ENCODE data around the gene CYSRT1.

CYSRT1 gene

DNA sequence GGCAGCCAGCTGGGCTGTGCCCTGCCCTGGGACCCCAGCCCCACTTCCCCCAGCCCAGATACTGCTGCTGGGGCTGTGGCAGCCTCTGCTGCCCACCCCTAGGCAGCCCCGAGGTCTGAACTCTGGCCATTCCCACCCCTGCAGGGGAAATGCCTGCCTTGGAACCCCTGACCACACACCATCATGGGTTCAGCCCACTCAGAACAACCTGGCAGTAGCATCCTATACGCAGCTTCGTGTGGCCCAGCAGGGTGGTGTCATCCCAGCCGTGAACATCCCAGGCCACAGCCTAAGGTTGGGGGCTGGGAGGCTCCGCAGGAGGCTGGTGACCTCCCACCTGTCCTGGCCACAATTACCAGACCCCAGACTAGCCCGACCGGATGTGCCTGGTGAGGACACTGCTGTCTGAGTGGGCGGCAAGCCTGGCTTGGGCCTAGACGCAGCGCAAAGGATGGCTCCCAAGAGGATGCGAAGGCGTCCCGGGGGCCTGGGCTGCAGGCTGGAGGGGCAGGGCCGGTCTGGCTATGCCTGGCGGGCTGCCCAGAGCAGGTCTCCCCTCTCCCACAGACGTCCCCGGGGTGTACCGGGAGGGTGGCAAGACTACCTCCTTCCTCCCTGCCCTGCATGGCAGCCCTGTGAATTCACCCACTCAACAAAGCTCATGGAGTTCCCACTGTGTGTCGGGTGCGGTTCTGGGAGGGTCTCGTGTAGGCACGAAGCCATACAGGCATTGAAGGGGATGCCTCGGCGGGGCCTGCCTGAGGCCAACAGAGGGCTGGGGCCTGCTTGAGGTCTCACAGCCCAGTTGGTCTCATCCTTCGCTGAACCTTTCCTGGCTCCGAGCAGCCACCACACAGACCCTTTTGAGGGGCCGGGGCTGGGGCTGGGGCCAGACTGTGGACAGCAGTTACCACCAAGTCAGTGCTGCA lies 4.3 kb downstream of the CYSRT1 start:
- no peaks in the 10 kb centered on the region for H3K27me3 ChIP-seq (replicated peaks)
- in situ Hi-C loops (cut with HindIII; ENCODE audit: low pct_ligation_motif_present, low sequenced_read_pairs): no loop called here
- no peaks in the 10 kb centered on the region for H3K36me3 ChIP-seq (replicated peaks)
- no peak overlapping the region for H3K27ac ChIP-seq
- no peak for DNase-seq
- TF ChIP-seq CTCF (IDR thresholded peaks at IDR 0.05; ENCODE audit: low read depth, low read length, missing control alignments): no peak
- no peak overlapping the region for H3K4me3 ChIP-seq (ENCODE audit: low read depth, low read length)

DNA sequence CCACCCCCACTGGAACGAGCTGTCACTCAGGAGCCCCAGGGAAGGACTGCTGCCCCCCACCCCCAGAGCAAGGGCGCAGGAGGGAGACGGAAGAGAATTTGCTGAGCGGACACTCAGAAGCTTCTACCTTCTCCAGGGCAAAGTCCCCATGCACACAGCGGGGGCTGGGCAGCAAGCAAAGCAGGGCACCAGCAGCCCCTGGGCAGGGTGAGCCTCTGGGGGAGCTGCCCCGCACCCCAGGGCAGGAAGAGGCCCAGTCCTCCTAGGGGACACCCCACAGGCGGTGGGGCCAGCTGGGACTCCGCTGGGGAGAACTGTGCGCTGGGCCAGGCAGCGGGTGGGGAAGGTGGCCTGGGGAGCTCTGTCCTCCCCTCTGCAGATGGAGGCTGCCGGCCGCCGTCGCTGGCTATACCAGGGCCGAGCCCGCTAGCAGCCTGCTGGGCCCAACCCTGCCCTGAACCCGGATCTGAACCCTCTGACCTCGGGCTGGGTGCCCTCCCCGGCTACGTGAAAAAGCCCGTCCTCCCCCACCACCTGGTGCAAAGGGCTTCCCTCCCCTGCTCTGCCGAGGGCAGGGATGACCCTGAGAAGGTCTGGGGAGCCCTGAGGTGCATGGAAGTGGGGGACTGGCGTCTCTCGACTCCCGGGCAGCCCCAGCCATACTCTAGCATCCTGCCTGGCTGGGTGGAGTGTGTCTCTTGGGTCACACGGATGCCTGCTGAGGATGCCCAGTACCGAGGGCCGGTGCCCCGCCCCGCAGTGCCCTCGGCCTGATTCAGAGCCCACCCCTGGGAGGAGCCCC lies 5.1 kb downstream of the CYSRT1 start:
- in situ Hi-C loops (cut with HindIII; ENCODE audit: low pct_ligation_motif_present, low sequenced_read_pairs): no loop called here
- Histone ChIP-seq H3K27ac (no peak overlapping the region), H3K27me3 (replicated peaks) (no peaks in the 10 kb centered on the region), H3K4me3 (ENCODE audit: low read depth, low read length) (no peak overlapping the region), H3K36me3 (replicated peaks) (no peaks in the 10 kb centered on the region)
- TF ChIP-seq CTCF (IDR thresholded peaks at IDR 0.05; ENCODE audit: low read depth, low read length, missing control alignments): no peak
- DNase-seq: no peak

DNA sequence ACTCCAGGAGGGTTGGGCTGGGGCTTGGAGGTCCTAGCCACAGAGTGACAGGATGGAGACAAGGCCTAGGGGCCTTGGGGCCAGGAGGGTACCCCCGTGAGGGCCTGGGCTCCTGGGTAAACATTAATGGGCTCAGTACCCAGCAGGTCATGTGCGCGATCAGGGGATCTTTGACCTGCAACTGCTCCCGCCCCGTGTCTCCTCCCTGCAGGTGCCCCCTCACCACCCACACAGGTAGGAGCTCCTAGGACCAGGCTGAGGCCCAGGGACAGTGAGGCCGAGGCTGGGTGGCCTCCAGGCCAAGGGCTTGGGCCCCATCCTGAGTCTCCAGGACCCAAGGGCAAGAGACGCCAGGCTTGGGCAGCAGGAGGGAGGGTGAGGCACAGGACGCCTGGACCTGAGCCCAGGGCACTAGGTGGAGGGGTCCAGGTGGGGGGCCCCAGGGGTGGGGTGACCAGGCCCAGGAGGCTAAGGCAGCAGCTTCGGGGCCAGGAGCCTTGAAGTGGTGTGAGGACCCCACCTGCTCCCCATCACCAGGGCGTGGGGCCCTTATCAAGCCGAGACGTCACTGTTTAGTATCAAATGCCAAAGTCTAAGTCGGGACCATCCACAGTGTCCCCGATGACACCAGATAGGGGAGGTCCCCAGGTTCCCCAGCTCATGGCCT lies 5.9 kb downstream of the CYSRT1 start, which contains the start of gene SLC34A3:
TSS of gene SLC34A3 (plus strand) at position 197 of the 667 bp plus-strand sequence. CDS start 802 bp downstream, outside the sequence.
- in situ Hi-C loops (cut with HindIII; ENCODE audit: low pct_ligation_motif_present, low sequenced_read_pairs): no loop called here
- no peak for DNase-seq

DNA sequence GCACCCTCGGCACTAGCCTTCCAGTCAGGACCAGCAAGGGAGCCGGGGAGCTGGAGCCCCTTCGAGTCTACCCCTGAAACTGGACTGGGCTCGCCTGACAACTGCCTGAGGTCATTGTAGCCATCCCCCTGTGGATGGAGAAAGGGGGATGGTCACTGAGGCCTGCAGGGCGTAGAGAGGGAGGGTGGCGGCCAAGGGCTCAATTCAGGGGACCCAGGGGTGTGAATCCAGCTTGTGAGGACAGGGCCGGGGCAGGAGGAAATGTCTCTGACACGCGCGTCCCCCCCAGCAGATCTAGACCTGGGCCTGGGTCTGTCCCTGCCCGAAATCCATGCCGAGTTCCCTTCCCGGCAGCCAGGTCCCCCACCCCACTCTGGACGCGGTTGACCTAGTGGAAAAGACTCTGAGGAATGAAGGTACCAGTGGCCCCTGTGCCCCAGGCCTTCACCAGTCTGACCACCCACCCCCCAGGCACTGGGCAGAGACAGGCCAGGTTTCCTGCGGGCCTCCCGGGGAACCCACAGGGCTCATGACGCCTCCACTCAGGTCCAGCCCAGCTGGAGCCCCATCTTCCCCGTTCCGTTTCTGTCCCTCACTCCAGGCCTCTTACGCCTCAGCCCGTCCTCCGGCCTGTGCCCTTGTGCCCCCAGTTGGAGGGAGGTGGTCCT lies 6.5 kb downstream of the CYSRT1 start:
- Histone ChIP-seq H3K4me3 (ENCODE audit: low read depth, low read length) (no peak overlapping the region), H3K27ac (no peak overlapping the region), H3K36me3 (replicated peaks) (no peaks in the 10 kb centered on the region), H3K27me3 (replicated peaks) (no peaks in the 10 kb centered on the region)
- no peak for TF ChIP-seq CTCF (IDR thresholded peaks at IDR 0.05; ENCODE audit: low read depth, low read length, missing control alignments)
- DNase-seq: no peak
- in situ Hi-C loops (cut with HindIII; ENCODE audit: low pct_ligation_motif_present, low sequenced_read_pairs): no loop called here

More for the DNA sequence above, 5.9 kb downstream of the CYSRT1 start, which contains the start of gene SLC34A3:
- Histone ChIP-seq H3K27ac (no peak within 1 kb of the TSS), H3K4me3 (ENCODE audit: low read depth, low read length) (no peak within 1 kb of the TSS), H3K36me3 (replicated peaks) (no peaks in the 10 kb centered on the region), H3K27me3 (replicated peaks) (no peaks in the 10 kb centered on the region)
- no peak for TF ChIP-seq CTCF (IDR thresholded peaks at IDR 0.05; ENCODE audit: low read depth, low read length, missing control alignments)

GRCh38 chr9:137232101-137232500 lies 7.1 kb downstream of the CYSRT1 start:
- H3K4me3 ChIP-seq (ENCODE audit: low read depth, low read length): no peak overlapping the region
- H3K36me3 ChIP-seq (replicated peaks): no peaks in the 10 kb centered on the region
- no peak for TF ChIP-seq CTCF (IDR thresholded peaks at IDR 0.05; ENCODE audit: low read depth, low read length, missing control alignments)
- no peak for DNase-seq
- no peak overlapping the region for H3K27ac ChIP-seq
- H3K27me3 ChIP-seq (replicated peaks): no peaks in the 10 kb centered on the region
- in situ Hi-C loops (cut with HindIII; ENCODE audit: low pct_ligation_motif_present, low sequenced_read_pairs): no loop called here
